LNCaP clone FGC (cell line): Measurements from ENCODE around the gene ATL3.

Experiments used
- DNase-seq: peaks from one replicate; pipeline ENCODE4 v3.0.0-alpha.2; 2011; ENCODE audit warnings: low read depth
- H3K4me3 ChIP-seq: 2 replicates; pipeline ENCODE4 v1.5.1; 2011; ENCODE audit warnings: mild to moderate bottlenecking, low read depth, low read length, control low read depth
- TF ChIP-seq, protein P1 (sequence below): IDR thresholded peaks from 2 replicates; pipeline ENCODE4 v1.5.1; 2012; ENCODE audit warnings: mild to moderate bottlenecking; ENCODE audit not compliant: control insufficient read depth, insufficient read depth; ENCODE audit errors: extremely low read depth

Gene ATL3

GRCh38 chr11:63681321-63682065 lies 10.3 kb upstream of the ATL3 start, which contains the start of gene RTN3:
Gene RTN3 (plus strand): TSS chr11:63681500. CDS start chr11:63681637, 137 bp downstream.
- TF ChIP-seq, protein P1, sequence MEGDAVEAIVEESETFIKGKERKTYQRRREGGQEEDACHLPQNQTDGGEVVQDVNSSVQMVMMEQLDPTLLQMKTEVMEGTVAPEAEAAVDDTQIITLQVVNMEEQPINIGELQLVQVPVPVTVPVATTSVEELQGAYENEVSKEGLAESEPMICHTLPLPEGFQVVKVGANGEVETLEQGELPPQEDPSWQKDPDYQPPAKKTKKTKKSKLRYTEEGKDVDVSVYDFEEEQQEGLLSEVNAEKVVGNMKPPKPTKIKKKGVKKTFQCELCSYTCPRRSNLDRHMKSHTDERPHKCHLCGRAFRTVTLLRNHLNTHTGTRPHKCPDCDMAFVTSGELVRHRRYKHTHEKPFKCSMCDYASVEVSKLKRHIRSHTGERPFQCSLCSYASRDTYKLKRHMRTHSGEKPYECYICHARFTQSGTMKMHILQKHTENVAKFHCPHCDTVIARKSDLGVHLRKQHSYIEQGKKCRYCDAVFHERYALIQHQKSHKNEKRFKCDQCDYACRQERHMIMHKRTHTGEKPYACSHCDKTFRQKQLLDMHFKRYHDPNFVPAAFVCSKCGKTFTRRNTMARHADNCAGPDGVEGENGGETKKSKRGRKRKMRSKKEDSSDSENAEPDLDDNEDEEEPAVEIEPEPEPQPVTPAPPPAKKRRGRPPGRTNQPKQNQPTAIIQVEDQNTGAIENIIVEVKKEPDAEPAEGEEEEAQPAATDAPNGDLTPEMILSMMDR: no peak
- peak; percentile 90 for DNase-seq
- peak within 1 kb of the TSS; percentile 86 for H3K4me3 ChIP-seq

- H3K4me3 ChIP-seq: peak overlapping the region; percentile 86
- TF ChIP-seq, protein P1: no peak
- no peak for DNase-seq
Measured at GRCh38 chr11:63680834-63681320, 9.7 kb upstream of the ATL3 start.

- no peak overlapping the region for H3K4me3 ChIP-seq
- DNase-seq: no peak
- TF ChIP-seq, protein P1: no peak
Measured at GRCh38 chr11:63673579-63673978, 2.4 kb upstream of the ATL3 start.

GRCh38 chr11:63672936-63673539 lies 1.9 kb upstream of the ATL3 start:
- no peak overlapping the region for H3K4me3 ChIP-seq
- no peak for DNase-seq
- TF ChIP-seq, protein P1: no peak

GRCh38 chr11:63672156-63672463 lies 934 bp upstream of the ATL3 start:
- DNase-seq: no peak
- TF ChIP-seq, protein P1: no peak
- H3K4me3 ChIP-seq: no peak overlapping the region

GRCh38 chr11:63670433-63671321 lies 499 bp downstream of the ATL3 start:
- TF ChIP-seq, protein P1: peak; percentile 79
- peak overlapping the region; percentile 61 for H3K4me3 ChIP-seq
- DNase-seq: no peak
